Activated CD4-positive, alpha-beta T cell treated with anti-CD3 and anti-CD28 coated beads, Interleukin-2, amount 10 ng/mL, durations not matched to agents 7 days and 5 days (primary cell): ENCODE data around the gene MEIS1. TPM values are rescaled to one million over a fixed set of nuclear protein-coding genes. Genes with fewer than 3 reads are reported as not detected.

ENCODE experiments used
- CTCF ChIA-PET: fragments of 350-600 bp; sonication (Branson Sonifier 250); formaldehyde crosslinking; loops from one replicate; lab custom pipeline; 2021; ENCODE audit warnings: antibody characterized with exemption; lab: Charles Lee
- POLR2A ChIA-PET: fragments of 350-600 bp; sonication (Branson Sonifier 250); formaldehyde crosslinking; loops from one replicate; lab custom pipeline; 2021; ENCODE audit warnings: antibody characterized with exemption; lab: Charles Lee
- DNase-seq: peaks from one replicate; pipeline ENCODE4 v3.0.0-alpha.2; 2020
- H3K27ac Mint-ChIP-seq: one replicate; pipeline ENCODE4 v1.8.0; 2021; ENCODE audit warnings: mild to moderate bottlenecking, moderate library complexity, mixed read lengths
- H3K27me3 Mint-ChIP-seq: one replicate; pipeline ENCODE4 v1.8.0; 2021; ENCODE audit warnings: mixed read lengths
- H3K36me3 Mint-ChIP-seq: one replicate; pipeline ENCODE4 v1.8.0; 2021; ENCODE audit warnings: low read depth, mixed read lengths
- H3K4me1 Mint-ChIP-seq: one replicate; pipeline ENCODE4 v1.8.0; 2021; ENCODE audit warnings: mixed read lengths
- H3K4me3 Mint-ChIP-seq: one replicate; pipeline ENCODE4 v1.8.0; 2021; ENCODE audit warnings: mild to moderate bottlenecking, moderate library complexity, mixed read lengths
- H3K9me3 Mint-ChIP-seq: one replicate; pipeline ENCODE4 v1.8.0; 2021; ENCODE audit warnings: mixed read lengths
- total RNA-seq, 2 experiments: library from RNA; stranded (reverse); gene quantifications; one replicate each; pipeline ENCODE4 v1.2.3, GENCODE V29; 2021

Gene MEIS1
- total RNA-seq, 2 experiments from 2014 or later: not detected

GRCh38 chr2:66579186-66580126, 144.5 kb downstream of the MEIS1 start:
- CTCF ChIA-PET: interaction anchor here (1.2 kb wide), 1 partner anchor 144 kb away, joined by 3 read pairs; the partner anchor contains the start of gene MEIS1

GRCh38 chr2:66580166-66581049, 145.5 kb downstream of the MEIS1 start:
- ChIA-PET POLR2A (no interaction called here), CTCF (interaction anchor here (0.7 to 1.2 kb wide), 2 partner anchors 145 to 878 kb away, joined by 3 read pairs; partner anchors contain the start of gene MEIS1)
- peak overlapping the region; percentile 50 for H3K27ac Mint-ChIP-seq
- no peaks in the 10 kb centered on the region for H3K36me3 Mint-ChIP-seq
- DNase-seq: no peak
- peaks cover 48% of the 10 kb centered on the region for H3K27me3 Mint-ChIP-seq
- no peak overlapping the region for H3K4me3 Mint-ChIP-seq
- H3K9me3 Mint-ChIP-seq: no peaks in the 10 kb centered on the region
- H3K4me1 Mint-ChIP-seq: no peaks in the 10 kb centered on the region

More at GRCh38 chr2:66579186-66580126, 144.5 kb downstream of the MEIS1 start:
- Mint-ChIP-seq H3K27me3 (peaks cover 55% of the 10 kb centered on the region), H3K4me1 (peaks cover 1% of the 10 kb centered on the region), H3K4me3 (no peak overlapping the region), H3K36me3 (no peaks in the 10 kb centered on the region), H3K9me3 (no peaks in the 10 kb centered on the region), H3K27ac (no peak overlapping the region)
- POLR2A ChIA-PET: no interaction called here
- DNase-seq: no peak

GRCh38 chr2:66581339-66582103, 146.6 kb downstream of the MEIS1 start:
- no peak overlapping the region for H3K27ac Mint-ChIP-seq
- CTCF ChIA-PET: no interaction called here
- peaks cover 45% of the 10 kb centered on the region for H3K27me3 Mint-ChIP-seq
- POLR2A ChIA-PET: no interaction called here
- no peak overlapping the region for H3K4me3 Mint-ChIP-seq
- no peaks in the 10 kb centered on the region for H3K4me1 Mint-ChIP-seq
- no peak for DNase-seq
- H3K9me3 Mint-ChIP-seq: no peaks in the 10 kb centered on the region
- no peaks in the 10 kb centered on the region for H3K36me3 Mint-ChIP-seq

- no peaks in the 10 kb centered on the region for H3K36me3 Mint-ChIP-seq
- no peak overlapping the region for H3K4me3 Mint-ChIP-seq
- no peaks in the 10 kb centered on the region for H3K4me1 Mint-ChIP-seq
- no peak for DNase-seq
- H3K27me3 Mint-ChIP-seq: peaks cover 37% of the 10 kb centered on the region
- no peaks in the 10 kb centered on the region for H3K9me3 Mint-ChIP-seq
- no peak overlapping the region for H3K27ac Mint-ChIP-seq
- CTCF ChIA-PET: no interaction called here
- POLR2A ChIA-PET: no interaction called here
These were observed 147.4 kb downstream of the MEIS1 start for GRCh38 chr2:66582104-66582986.

GRCh38 chr2:66582987-66583880, 148.3 kb downstream of the MEIS1 start:
- CTCF ChIA-PET: no interaction called here
- H3K4me1 Mint-ChIP-seq: no peaks in the 10 kb centered on the region
- no peak for DNase-seq

GRCh38 chr2:66583881-66584280, 149.0 kb downstream of the MEIS1 start:
- Mint-ChIP-seq H3K27ac (no peak overlapping the region), H3K9me3 (no peaks in the 10 kb centered on the region), H3K4me1 (no peaks in the 10 kb centered on the region), H3K27me3 (peaks cover 23% of the 10 kb centered on the region), H3K4me3 (no peak overlapping the region), H3K36me3 (no peaks in the 10 kb centered on the region)
- DNase-seq: no peak
- ChIA-PET POLR2A (no interaction called here), CTCF (no interaction called here)

More at GRCh38 chr2:66582987-66583880, 148.3 kb downstream of the MEIS1 start:
- H3K9me3 Mint-ChIP-seq: no peaks in the 10 kb centered on the region
- peaks cover 29% of the 10 kb centered on the region for H3K27me3 Mint-ChIP-seq
- POLR2A ChIA-PET: no interaction called here
- no peak overlapping the region for H3K4me3 Mint-ChIP-seq
- no peaks in the 10 kb centered on the region for H3K36me3 Mint-ChIP-seq
- no peak overlapping the region for H3K27ac Mint-ChIP-seq

GRCh38 chr2:66585587-66585986, 150.7 kb downstream of the MEIS1 start:
- DNase-seq: no peak
- no peaks in the 10 kb centered on the region for H3K9me3 Mint-ChIP-seq
- POLR2A ChIA-PET: no interaction called here
- no peak overlapping the region for H3K4me3 Mint-ChIP-seq
- H3K36me3 Mint-ChIP-seq: no peaks in the 10 kb centered on the region
- no peaks in the 10 kb centered on the region for H3K4me1 Mint-ChIP-seq
- peaks cover 10% of the 10 kb centered on the region for H3K27me3 Mint-ChIP-seq
- H3K27ac Mint-ChIP-seq: no peak overlapping the region
- CTCF ChIA-PET: no interaction called here

GRCh38 chr2:66587216-66587615, 152.3 kb downstream of the MEIS1 start:
- Mint-ChIP-seq H3K4me3 (no peak overlapping the region), H3K27me3 (peaks cover 4% of the 10 kb centered on the region), H3K27ac (no peak overlapping the region), H3K36me3 (no peaks in the 10 kb centered on the region), H3K9me3 (no peaks in the 10 kb centered on the region), H3K4me1 (no peaks in the 10 kb centered on the region)
- ChIA-PET POLR2A (no interaction called here), CTCF (no interaction called here)
- DNase-seq: no peak

- H3K27me3 Mint-ChIP-seq: no peaks in the 10 kb centered on the region
- H3K9me3 Mint-ChIP-seq: no peaks in the 10 kb centered on the region
- POLR2A ChIA-PET: no interaction called here
- CTCF ChIA-PET: no interaction called here
- no peak overlapping the region for H3K4me3 Mint-ChIP-seq
- H3K36me3 Mint-ChIP-seq: no peaks in the 10 kb centered on the region
- no peak overlapping the region for H3K27ac Mint-ChIP-seq
- DNase-seq: no peak
- no peaks in the 10 kb centered on the region for H3K4me1 Mint-ChIP-seq
These were observed 159.1 kb downstream of the MEIS1 start for GRCh38 chr2:66594001-66594400.

GRCh38 chr2:66595556-66595955, 160.6 kb downstream of the MEIS1 start:
- Mint-ChIP-seq H3K36me3 (no peaks in the 10 kb centered on the region), H3K9me3 (no peaks in the 10 kb centered on the region), H3K4me1 (no peaks in the 10 kb centered on the region), H3K27ac (no peak overlapping the region), H3K27me3 (no peaks in the 10 kb centered on the region), H3K4me3 (no peak overlapping the region)
- no peak for DNase-seq
- CTCF ChIA-PET: no interaction called here
- POLR2A ChIA-PET: no interaction called here

- no peak overlapping the region for H3K4me3 Mint-ChIP-seq
These were observed 161.3 kb downstream of the MEIS1 start for GRCh38 chr2:66596256-66596655.

More at GRCh38 chr2:66596256-66596655, 161.3 kb downstream of the MEIS1 start:
- POLR2A ChIA-PET: no interaction called here
- Mint-ChIP-seq H3K4me1 (no peaks in the 10 kb centered on the region), H3K36me3 (no peaks in the 10 kb centered on the region), H3K9me3 (no peaks in the 10 kb centered on the region), H3K27me3 (no peaks in the 10 kb centered on the region), H3K27ac (no peak overlapping the region)
- CTCF ChIA-PET: no interaction called here
- DNase-seq: no peak
